ENCODE results near the gene HJURP.

Gene HJURP

DNA sequence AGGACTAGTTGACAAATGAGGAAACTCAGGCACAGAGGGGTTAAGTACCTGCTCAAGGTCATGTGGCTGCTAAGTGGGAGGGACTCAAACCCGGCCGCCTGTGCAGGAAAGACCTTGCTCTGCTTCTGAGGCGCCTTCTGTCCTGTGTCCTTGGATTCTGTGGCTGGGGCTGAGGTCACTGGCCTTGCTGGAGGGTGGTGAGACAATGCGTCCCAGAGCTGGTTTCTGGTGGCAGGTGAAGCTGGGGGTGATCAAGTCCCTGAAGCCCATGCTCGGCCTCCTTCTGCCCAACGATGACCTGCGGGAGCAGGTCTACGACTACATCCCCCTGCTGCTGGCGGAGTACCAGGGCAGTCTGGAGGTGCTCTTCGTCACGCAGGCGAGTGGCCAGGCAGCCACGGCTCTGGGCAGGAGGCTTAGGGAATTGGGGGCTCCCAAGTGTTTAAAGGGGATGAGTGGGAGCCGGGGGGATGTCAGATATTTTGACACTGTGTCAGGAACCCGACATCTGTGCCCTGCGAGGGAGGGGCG, 60.1 kb downstream of the HJURP start:
- no peak for DNase-seq (ENCODE audit: low read depth in 1 of 2, low spot score in 1 of 2)

DNA sequence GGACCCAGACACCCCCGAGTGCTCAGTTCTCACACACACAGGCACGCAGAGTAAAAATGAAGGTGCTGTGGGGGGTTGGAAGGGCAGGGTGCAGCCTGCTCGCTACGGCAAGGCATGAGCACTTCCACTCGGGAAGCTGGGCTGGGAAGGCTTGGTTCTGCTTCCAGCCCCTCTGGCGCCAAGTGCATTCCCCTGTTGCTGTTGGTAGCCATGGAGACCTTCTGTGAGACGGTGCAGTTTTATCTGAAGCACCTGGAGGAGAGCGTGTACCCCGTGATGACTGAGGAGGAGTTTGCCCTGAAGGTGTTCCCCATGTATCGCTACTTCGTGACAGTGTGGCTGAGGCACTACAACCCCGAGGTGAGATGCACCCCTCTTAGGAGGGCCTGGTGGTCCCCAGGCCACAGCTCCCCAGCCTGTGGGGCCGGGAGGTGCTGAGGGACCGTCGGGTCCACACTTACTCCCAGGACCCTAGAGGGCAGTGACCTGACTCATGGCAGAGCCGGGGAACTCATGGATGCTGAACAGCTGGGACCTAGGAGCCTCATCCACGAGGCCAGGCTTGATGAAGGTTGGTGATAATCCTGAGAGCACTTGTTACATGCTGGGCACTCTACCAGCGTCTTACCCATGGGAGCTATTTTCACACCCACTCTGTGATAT, 60.7 kb downstream of the HJURP start:
- DNase-seq (ENCODE audit: low read depth in 1 of 2, low spot score in 1 of 2) = no peak

GRCh38 chr2:233792720-233793119, 61.6 kb downstream of the HJURP start:
- no peak for DNase-seq (ENCODE audit: low read depth in 1 of 2, low spot score in 1 of 2)

- DNase-seq (ENCODE audit: low read depth in 1 of 2, low spot score in 1 of 2) = no peak
These were observed 62.4 kb downstream of the HJURP start for GRCh38 chr2:233791883-233792329.

- DNase-seq (ENCODE audit: low read depth in 1 of 2, low spot score in 1 of 2) = no peak
These were observed 63.0 kb downstream of the HJURP start for GRCh38 chr2:233791151-233791882.

- DNase-seq (ENCODE audit: low read depth in 1 of 2, low spot score in 1 of 2) = no peak
These were observed 64.8 kb downstream of the HJURP start for GRCh38 chr2:233789554-233789953.
